Activated T-cell treated with anti-CD3 and anti-CD28 coated beads for 48 hours (primary cell): ENCODE results near the gene TSPAN18.

Experiments
- DNase-seq: peaks from one replicate; pipeline ENCODE4 v3.0.0-alpha.2; 2020; ENCODE audit warnings: low read depth

TSPAN18 gene

DNA sequence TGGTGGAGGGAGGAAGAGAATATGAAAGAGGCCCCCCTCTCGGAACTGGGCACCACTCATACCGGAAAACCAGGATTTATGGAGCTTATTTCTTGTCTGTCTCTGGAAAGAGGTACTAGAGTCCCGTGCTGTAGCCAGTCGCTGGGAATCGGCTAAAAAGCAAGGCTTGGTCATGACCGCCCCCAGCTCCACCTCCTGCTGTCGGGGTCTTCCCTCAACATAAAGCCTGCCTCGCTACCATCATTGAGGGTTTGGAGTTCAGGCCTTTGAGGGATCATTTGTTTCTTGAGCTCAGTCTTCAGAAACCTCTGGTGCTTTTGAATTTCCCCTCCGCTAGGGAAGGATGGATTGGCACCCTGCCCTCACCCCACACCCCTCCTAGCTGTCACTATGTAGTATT is 97.1 kb downstream of the TSPAN18 start:
- no peak for DNase-seq

DNA sequence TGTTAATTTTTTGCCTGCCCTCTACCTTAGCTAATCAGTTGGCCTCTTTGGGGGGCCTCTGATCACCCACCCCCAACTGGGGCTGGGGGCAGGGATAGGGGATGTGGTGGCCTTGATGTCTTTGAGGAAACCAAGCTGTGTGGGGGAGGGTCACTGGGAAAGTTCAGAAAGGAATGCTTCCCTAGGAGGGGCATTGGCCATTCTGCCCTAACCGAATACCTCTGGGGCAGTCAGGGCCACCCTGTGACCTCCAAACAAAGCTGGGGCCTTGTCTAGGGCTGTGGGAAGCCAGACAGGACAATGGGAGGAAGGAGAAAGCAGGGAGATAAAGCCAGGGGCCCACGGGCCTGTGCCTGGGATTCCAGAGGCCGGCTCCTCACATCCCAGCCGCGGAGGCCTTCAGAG is 97.5 kb downstream of the TSPAN18 start:
- no peak for DNase-seq

DNA sequence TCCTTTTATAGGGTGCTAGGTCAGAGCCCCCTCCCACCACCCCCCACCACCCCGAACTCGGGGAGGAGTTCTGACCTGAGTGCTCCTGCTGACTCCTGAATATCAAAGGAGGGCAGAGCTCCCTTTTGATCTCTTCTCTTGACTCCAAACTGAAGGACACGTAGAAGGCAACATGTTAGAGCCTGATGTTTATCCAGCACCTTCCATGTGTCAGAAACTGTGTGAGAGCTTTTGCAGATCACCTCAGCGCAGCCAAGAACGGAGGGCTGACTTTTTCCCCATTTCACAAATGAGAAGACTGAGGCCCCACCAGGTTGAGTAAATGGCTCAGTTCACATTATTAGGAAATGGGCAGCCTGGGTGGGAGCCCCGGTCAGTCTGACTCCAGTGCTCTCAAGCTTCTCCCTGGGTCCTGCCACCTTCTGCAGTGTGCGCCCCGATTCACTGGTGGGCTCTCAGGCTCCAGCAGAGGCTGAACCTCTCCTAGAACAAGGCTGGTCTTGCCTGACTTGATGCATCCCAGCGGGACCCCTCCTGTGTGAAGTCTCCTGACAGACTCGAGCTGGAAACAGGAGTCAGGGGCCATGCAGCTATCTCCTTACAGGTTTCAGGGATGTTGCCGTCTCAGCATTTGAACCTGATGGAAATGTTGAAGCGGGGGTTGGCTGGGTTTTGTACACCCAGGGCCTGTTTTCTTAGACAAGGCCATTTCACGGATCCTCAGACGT is 98.5 kb downstream of the TSPAN18 start:
- no peak for DNase-seq

DNA sequence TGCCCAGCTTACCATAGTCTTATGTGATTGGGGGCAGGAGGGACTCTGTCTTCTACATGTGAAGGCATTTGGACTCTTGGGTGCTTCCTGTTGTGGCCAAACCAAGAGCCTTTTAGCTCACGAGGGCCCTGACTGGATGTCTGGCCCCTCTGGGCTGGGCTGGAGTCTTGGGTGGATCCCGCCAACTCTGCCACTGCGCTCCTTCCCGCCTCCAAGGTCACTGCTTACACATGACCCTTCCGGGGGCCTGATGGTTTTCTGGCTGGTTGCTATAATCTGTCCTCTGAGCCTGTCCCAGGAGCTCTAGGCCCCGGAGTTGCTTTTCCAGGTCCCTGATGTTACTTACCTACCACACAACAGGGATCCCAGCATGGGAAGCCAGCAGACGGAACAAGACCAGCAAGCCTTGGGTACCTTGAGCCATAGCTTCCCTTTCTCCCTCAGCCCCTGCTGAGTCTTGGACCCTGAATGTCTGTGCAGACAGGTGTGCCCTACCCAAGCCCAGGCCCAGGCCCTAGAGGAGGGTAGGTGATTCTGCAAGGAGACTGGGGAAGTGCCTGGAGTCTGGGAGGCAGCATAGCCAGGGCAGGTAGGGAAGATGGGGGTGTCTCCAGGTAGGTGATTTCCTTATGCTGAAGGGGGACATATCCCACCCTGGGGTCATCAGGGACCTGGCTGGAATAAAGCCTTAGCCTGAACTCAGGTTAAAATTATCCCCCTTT is 100.3 kb downstream of the TSPAN18 start:
- DNase-seq, result no peak

DNA sequence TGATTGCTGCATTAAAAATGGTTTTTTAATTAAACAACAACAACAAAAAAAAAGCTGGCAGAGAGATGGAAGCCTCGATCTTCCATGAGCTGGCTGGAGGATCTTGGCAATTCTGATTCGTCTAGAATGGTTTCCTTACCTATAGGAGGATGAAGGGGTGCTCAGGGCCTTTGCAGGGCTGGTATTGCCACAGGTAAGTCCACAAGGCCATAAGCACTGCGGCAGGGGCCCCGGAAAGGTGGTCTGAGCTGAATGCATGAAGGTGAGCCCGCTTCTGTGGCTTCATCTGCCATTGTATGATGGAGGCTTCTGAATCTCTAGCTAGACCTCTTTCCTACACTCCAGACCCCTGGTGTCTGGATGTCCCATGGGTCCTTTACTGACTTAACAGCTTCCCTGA is 101.5 kb downstream of the TSPAN18 start:
- no peak for DNase-seq

DNA sequence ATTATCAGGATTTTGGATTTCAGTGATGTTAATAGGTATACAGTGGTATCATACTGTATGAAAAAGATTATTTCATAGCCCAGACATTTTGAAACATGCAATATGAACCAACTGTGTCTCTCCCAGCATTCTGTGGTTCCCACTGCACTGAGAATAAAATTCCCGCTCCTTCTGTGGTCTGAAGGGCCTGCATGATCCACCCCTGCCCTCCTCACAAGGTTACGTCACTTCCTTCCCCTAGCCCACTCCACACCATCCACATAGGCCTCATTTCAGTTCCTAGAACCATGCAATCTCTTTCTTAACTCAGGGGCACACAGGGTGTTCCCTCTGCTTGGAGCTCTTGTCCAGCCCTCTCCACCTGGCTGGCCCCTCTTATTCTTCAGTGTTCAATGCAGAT is 103.1 kb downstream of the TSPAN18 start:
- DNase-seq, result no peak

DNA sequence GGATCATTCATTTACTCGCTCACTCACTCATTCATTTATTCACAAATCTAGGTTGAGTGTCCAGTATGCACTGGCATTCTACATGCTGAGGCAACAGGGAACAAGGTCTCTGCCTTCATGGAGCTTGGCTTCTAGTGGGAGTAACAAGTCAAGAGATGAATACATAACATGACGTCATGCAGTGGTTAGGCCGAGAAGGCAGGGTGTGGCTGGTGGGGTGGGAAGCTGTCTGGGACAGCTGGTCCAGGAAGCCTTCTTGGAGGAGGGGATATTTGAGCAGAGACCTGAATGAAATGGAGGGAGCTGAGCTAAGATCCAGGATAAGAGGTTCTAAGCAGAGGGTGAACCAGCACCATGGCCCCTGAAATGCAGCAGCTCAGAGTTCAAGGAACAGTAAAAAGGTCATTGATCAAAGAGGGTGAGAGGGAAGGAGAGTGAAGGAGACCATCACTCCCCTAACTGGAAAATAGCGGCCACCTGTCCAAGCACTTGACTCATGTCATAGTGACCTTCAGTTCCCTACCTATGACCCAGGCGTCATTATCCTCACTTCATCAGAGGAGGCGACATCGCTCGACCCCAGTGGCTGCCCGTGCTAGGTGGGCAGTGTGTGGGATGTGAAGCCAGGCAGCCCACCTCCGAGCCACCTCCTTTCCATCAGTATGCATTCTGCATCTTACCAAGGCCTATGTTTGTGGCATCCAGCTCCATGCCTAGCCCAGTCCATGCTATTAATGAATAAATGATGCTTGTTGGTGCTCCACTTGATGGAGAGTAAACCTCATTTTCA is 105.0 kb downstream of the TSPAN18 start:
- no peak for DNase-seq

DNA sequence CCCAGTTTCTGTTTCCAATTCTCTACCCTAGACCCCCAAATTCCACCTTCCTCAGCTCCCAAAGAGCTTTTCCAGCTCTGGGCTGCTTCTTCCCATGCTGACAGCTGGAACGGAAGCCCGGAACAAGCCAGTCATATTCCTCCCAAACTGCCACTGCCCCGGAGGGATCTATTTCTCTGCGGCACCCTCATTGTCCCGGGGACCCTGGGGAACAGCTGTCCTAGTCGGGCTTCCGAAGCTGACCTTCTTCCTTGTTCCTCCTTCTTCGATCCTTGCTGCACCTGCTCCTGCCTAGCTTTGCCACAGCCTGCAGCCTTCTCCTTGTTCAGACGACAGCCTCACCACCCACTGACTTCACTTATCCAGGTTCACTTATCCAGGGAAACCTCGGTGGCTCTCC is 105.7 kb downstream of the TSPAN18 start:
- DNase-seq, result no peak

DNA sequence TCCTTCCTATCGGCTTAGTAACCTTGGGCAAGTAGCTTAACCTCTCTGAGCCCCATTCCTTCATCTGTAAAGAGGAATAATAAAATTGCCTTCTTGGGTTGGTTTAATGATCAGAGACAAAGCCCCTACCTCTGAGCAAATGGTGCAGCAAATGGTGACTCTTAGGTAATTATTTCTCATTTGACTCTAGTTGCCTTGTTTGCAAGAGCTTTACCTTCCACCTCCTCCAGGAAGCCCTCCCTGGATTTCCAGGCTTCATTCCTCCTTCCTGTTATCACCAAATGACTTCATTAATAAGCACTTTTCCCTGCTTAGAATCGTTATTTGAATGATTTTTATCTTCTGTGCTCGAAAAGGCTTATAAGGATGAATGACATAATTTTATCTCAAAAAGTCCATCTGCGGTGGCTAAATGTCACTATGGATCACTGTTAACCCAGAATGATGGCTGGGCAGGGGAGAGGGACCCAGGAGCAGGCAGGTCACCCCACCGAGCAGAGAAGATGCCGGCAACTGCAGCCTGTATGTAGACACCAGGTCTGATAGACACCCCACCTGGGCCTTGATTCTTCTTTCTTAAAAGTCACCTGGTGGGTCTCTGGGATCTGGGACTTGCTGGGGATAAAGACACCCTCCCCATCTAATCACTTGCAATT is 106.6 kb downstream of the TSPAN18 start:
- DNase-seq, result no peak

DNA sequence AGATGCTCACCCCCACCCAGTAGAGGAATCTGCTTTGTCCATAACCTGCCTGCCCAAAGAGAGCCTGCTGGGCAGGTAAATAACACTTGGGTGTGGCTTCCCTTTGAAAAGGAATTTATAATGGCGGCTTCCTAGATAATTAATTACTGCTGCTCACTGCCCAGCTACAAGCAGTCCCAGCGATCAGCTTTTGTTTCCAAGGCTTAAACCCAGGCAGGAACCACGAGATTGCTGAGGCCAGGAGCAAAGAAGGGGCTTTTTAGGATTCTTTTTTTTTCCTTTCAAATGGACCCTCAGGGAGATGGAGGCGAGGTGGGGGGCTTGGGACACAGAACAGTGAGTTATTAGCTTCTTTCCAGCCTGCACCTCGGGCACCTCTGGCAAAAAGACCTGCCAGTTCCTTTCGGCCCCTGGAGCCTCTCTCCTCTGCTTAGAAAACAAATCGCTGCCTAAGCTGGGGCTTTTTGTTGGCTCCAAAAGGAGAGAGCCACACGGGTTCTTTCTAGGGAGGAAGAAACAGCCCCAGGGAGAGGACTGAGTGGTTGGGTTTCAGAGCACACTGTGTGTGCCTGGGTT is 107.2 kb downstream of the TSPAN18 start:
- DNase-seq, result no peak

DNA sequence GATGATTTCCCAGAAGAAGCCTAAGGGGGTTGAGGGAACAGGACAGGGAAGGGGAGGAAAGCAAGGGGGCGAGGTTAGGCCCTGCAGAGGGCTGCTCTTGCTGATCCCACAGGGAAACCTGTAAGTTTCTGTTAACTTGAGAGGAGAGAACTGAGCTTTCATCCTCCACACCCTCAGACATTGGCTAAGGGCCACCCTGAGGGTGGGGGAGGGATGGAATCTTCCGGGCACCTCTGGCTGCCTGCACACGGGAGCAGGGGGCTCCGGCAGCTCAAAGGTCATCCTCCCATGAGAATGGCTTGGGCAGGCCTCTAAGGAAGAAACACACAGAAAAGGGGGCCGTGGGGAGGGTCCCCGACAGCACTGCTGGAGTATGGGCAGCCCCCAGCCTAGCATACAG is 108.1 kb downstream of the TSPAN18 start:
- DNase-seq, result no peak

DNA sequence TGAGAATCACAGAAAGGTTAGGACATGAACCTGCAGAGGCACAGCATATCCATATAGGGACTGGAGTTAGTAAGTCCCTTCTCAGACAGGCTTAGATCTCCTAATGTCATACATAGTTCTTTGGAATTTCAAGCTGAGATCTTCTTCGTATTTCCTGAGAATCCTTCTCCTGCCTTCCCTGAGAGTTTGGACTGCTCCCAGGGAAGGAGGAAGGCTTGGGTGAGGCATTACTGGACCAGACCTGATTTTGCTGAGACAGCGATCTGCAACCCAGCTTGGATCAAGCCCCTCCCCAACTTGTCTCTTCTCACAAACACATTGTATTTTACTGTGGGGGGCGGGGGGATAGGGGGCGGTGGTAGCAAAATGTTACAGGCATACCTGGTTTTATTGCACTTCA is 108.5 kb downstream of the TSPAN18 start:
- DNase-seq, result no peak

DNA sequence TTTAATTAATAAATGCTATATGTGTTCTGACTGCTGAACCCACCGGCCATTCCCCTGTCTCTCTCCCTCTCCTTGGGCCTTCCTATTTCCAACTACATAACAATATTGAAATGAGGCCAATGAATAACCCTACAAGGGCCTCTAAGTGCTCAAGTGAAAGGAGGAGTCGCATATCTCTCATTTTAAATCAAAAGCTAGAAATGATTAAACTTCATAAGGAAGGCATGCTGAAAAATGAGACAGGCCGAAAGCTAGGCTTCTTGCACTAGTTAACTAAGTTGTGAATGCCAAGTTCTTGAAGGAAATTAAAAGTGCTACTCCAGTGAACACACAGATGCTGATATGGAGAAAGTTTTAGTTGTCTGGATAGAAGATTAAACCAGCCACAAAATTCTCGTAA is 109.2 kb downstream of the TSPAN18 start:
- no peak for DNase-seq

DNA sequence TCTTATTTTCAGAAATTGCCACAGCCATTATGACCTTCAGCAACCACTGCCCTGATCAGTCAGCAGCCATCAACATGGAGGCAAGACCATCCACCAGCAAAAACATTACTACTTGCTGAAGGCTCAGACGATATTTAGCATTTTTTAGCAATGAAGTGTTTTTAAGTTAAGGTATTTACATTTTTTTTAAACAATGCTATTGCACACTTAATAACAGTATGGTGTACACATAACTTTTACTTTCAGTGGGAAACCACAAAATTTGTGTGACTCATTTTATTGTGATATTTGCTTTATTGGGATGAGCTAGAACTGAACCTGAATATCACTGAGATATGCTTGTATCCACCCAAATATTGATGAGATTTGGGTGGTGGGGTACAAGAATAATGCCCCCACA is 110.9 kb downstream of the TSPAN18 start:
- DNase-seq, result no peak

DNA sequence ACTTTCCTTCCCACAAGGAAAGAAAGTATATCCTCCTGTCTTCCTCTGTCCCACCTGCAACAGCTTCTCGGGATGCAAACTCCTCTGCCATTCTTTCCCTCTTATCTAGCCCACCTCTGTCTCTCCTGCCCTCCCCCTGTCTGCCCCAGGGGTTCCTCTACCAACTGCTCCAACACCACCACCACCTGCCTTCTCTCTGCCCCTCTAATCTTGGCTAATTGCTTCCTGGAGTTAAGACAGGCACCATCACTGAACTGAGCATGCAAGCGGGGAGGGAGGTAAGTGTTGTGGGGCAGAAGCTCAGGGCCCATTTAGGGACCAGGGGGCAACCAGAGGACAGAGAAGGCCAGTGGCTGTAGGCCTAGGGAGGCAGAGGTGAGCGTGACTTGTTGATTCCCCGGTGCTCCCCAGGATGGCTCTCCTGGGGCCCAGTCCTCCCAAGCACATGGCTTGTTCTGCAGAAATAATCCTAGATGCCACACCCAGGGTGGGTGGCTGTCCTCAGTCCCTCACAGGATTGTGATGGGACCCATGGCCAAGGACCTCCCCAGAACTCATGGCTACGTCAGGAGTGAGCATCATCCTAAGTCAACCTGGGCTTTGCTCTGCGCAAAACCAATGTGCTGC is 112.8 kb downstream of the TSPAN18 start:
- no peak for DNase-seq

DNA sequence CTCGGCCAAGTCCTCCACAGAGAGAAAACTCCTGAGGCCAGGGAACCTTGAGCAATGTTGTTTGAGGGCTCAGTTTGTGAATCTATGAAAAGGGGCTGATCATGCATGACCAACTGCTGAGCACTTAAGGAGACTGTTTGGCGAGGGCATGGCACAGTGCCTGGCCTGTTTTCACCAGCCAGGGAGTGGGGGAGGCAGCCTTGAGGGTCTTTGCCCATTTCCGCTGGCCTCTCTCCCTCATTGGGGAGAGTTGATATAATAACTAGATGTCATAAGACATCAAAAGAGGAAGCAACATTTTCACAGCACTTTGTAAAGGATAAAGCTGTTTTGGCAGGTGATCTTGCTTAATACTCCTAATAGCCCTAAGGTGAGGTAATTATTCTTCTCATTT is 113.3 kb downstream of the TSPAN18 start:
- DNase-seq, result no peak

DNA sequence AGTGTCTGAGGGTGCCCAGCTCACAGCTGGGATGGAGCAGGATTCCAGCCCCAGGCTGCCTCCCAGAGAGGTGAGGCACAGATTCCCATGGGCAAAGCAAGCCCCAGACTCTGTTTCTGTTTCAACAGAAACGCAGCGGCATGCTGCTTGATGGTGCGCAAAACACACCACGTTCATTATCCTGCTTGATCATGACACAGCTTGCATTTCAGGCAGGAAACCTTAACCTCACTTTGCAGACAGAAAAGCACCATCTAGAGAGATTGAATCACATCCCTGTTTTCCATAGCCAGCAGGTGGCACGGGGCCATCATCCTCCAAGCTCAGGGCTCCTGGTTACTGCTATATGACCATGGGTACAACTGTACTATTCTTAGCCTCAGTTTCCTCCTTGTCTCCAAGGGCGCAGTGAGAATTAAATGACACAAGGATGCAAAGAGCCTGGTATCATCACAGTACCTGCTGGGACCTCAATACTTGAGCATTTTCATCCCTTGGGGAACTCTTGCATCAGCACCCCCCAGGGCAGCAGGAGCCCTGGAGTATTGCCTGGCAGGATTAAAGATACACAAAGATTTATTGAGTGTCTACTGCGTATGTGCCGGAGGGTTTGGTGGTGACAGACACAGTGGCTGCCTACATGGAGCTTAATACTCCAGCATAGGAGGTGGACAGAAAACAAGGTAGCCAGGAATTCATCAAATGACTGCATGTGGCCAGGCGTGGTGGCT is 113.9 kb downstream of the TSPAN18 start:
- DNase-seq, result no peak

DNA sequence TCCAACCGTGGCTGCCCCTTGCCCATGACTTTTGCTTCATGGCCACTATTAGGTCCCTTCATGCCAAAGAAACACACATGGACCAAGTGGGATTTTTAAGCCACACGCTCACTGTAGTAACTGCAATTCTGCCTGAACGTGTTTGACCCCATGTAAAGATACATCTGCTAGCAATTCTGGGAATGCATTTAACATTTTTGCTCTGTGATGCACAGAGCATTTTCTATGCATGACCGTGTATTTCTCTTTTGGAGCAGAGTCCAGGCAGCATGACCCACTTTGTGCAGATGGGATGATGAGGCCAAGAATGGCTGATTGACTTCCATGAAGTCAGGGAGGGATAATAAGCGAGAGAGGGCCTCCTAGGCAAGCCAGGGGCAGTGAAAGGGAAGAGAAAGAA is 115.5 kb downstream of the TSPAN18 start:
- DNase-seq, result no peak

DNA sequence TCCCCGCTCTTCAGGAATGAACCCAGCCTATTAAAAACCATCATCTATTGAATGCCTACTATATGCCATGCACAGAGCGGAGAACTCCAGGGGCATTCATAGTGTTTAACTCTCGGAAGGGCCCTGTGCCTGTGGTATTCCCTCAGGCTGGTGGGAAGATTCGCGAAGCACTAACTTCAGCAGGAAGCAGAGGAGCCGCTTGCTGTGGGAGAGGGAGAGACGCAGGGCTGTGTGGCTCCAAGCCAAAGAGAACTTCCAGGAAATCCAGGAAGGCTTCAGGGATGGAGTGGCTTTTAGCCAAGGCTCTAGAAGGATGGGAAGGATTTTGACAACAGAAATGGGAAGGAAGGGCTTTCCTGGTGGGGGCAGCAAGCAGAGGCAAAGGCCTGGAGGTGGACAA is 120.1 kb downstream of the TSPAN18 start:
- no peak for DNase-seq

DNA sequence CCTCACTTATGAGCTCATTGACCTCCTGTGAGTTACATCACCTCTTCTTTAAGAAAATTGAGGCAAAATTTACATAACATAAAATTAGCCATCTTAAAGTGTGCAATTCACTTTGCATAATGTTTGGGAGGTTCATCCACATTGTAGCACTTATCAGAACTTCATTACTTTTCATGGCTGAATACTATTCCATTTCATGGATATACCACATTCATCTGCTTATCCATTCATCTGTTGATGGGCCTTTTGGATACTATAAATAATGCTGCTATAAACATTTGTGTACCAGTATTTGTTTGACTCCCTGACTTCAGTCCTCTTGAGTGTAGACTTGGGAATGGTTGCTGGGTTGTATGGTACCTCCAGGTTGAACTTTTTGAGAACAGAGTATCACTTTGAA is 120.6 kb downstream of the TSPAN18 start:
- no peak for DNase-seq
